Renal cortex interstitium (tissue), 11 donors: ENCODE measurements around the gene POLE. TPM values are rescaled to one million over a fixed set of nuclear protein-coding genes. Genes with fewer than 3 reads are reported as not detected.
"Not testable (repeated sequence)": the region's sequence is repeated elsewhere in the genome, so short reads cannot be mapped to it uniquely, and the experiment has no call there.

Experiments used
- DNase-seq, 11 donors: peaks; one replicate each; pipeline ENCODE4 v3.0.0-alpha.2; 2013; ENCODE audit warnings: low read depth in 9 of 11, low spot score in 4 of 11; ENCODE audit errors: extremely low read depth in 1 of 11
- polyA plus RNA-seq, 3 donors: library from polyadenylated mRNA; unstranded; fragments of 120-200 nt; gene quantifications; one replicate each; pipeline ENCODE4 v1.2.1, GENCODE V29; 2013; ENCODE audit not compliant: insufficient read length in 3 of 3

Gene POLE
- polyA plus RNA-seq, 3 donors, result 55.5 to 59.3 (median 58.9) TPM

DNA sequence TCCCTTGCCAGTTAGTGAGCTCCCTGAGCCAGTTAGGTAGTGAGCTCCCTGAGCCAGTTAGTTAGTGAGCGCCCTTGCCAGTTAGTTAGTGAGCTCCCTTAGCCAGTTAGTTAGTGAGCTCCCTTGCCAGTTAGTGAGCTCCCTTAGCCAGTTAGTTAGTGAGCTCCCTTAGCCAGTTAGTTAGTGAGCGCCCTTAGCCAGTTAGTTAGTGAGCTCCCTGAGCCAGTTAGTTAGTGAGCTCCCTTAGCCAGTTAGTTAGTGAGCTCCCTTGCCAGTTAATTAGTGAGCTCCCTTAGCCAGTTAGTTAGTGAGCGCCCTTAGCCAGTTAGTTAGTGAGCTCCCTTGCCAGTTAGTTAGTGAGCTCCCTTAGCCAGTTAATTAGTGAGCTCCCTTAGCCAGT is 4.9 kb upstream of the POLE start:
- DNase-seq, result not testable (repeated sequence)

- DNase-seq, result no peak
Measured at GRCh38 chr12:132690112-132690511, 3.0 kb upstream of the POLE start.

DNA sequence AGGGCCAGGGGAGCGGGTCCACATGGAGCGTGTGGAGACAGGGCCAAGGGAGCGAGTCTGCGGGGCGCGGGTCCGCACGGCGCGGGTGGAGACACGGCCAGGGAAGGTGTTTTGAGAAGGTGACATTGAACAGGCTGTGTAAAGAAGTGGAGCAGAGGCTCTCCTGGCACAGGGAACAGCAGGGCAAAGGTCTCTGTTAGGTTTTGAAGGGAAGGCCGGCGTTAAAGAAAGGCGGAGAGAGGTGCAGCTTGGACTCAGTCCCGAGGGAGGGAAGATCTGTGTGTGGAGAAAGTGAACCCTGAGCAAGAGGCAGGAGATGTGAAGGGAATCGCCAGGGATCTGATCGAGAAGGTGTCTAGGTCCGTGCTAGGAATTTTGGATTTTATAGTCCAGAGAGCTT is 2.1 kb upstream of the POLE start:
- no peak for DNase-seq

- no peak for DNase-seq
Measured at GRCh38 chr12:132686825-132687210, 324 bp downstream of the POLE start.

DNA sequence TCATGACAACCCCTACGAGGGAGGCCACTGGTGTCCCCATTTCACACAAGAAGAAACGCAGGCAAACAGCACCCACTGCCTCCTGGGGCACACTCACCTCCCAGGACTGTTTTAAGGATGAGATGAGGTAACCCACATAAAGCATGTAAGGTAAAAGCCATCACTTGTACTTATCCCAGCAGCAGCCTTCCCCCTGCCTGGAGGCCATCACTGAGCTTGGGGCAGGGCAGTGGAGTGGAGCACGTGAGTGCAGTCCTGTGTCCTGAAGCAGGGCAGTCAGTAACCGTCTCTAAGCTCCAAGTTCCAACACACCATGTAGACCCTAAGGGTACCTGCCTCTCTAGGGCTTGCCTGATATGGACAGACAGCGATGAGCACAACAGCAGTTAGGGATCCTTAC is 1.7 kb downstream of the POLE start:
- no peak for DNase-seq

DNA sequence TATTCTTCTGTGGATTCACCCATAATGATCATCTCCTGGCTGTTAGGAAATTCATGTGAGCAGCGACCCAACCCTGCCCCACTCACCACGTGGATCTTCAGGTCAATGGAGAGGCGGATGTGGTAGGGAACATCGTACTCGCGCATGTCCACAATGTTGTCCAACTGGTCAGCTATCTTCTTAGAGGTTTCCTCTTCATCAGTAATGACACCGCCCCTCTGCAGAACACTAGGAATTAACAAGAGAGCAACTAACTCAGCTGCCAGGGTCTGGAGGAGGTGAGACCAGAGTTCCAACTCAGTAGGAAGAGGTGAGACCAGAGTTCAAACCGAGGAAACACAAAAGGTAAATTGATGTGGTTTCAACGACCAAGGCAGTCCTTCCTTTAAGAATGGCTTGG is 9.7 kb downstream of the POLE start:
- DNase-seq, result no peak

- DNase-seq, result no peak
Measured at GRCh38 chr12:132675757-132676432, 11.2 kb downstream of the POLE start.

DNA sequence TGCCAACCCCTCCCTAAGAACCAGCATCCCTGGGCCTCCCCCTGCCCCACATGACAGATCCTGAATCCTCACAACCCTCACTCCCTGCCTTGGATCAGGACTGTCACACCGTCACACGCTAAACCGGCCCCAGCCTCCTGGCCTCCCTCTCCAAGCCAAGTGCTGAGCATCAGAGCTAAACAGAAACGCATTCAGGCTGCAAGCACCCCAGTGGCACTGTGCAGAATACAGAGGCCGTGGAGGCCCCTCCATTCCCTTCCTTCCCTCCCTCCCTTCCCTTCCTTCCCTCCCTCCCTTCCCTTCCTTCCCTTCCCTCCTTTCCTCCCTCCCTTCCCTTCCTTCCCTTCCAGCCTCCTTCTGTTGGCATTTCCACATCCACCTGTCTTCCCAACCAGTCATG is 12.6 kb downstream of the POLE start:
- no peak for DNase-seq

DNA sequence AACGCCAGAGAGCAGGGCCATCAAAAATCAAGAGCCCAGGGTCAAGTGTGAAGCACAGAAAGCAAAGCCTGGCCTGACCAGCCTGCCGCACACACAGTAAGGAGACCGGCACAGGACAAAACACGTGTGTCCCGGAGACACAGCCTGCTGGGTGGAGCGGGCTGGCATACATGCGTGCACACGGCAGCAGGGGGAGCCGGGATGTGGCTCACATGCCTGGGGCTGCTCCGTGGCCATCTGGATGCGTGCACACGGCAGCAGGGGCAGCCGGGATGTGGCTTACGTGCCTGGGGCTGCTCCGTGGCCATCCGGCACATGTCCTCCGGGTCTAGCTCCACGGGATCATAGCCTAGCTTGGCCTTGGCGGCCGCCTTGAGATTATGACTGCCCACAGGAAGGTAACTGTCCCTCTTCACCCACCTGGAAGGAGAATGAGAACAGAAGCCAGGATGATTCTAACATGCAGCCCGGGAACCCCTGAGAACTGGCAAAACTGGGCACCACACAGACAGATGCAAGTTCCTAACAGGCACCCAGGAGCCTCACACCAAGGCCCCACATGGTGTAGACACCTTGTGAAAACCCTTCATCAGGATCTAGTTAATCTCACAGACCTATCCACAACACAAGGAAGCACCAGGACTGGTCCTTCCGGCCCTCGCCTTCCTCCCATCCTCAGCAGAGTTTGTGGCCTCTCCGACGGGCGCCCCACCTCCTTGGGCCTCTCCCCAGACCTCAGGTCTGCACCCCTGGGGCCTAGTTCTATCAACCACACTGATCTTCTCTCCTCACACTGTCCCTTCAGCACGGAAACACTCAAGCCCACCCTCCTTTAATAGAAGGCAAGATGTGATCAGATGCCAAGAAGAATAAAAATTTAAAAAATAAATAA is 13.6 kb downstream of the POLE start:
- no peak for DNase-seq

- no peak for DNase-seq
Measured at GRCh38 chr12:132672678-132673077, 14.5 kb downstream of the POLE start.

DNA sequence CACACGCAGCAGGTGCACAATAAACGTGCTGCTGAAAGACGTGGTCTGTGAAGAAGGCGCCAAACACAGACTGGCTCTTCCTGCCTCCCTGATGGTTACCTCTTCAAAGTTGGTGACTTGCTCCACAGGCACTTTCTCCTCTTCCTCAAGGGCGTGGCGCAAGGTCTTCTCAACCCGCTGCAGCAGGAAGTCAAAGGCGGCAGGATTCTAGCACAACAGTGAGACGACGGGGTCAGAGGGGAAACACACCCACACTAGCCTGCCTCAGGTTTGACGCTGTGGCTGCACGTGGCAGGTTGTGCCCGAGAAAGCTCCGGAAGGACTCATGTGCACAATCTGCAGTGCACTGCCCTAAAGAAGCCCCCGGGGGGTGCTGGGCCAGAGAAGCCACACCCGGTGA is 15.0 kb downstream of the POLE start:
- DNase-seq, result no peak

- no peak for DNase-seq
Measured at GRCh38 chr12:132669166-132669879, 17.8 kb downstream of the POLE start.

- no peak for DNase-seq
Measured at GRCh38 chr12:132668191-132669088, 18.7 kb downstream of the POLE start.

DNA sequence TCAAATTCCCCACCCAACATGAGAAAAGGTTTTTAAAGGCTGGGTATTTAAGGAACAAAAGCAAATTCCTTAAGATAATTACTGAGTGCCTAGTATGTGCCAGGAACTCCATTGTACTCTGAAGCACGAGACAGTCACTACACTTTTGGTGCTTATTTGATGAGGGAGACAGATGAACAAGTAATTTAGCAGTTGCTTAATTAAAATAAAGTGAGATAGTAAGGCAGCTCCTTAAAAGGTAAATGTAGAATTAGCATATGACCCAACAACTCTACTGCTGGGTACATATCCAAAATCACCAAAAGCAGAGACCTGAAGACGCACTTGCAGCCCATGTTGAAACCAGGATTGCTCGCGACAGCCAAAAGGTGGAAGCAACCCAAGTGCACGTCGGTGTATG is 21.3 kb downstream of the POLE start:
- no peak for DNase-seq

DNA sequence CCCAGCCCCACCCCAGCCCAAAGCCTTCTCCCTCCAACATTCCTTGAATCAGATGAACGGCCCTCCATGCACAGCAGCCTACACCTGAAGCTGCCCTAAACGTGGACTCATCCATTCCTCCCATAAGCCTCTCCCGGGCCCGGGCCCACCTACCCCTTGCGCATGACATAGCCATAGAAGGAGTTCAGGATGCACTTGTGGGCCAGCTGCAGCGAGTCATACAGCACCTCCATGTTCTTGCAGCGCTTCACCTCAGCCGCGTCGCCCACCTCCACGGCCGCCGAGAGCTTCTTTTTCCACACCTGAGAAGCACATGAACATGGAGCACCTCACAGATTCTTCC is 22.0 kb downstream of the POLE start:
- no peak for DNase-seq

- no peak for DNase-seq
Measured at GRCh38 chr12:132664206-132665148, 22.7 kb downstream of the POLE start.

GRCh38 chr12:132662901-132663755 is 24.0 kb downstream of the POLE start:
- no peak for DNase-seq
